ENCODE data around the gene EFCAB12. TPM values are rescaled to one million over a fixed set of nuclear protein-coding genes. Genes with fewer than 3 reads are reported as not detected.

The EFCAB12 gene
- total RNA-seq, 1 donor from 2014 or later: 6.6 TPM

DNA sequence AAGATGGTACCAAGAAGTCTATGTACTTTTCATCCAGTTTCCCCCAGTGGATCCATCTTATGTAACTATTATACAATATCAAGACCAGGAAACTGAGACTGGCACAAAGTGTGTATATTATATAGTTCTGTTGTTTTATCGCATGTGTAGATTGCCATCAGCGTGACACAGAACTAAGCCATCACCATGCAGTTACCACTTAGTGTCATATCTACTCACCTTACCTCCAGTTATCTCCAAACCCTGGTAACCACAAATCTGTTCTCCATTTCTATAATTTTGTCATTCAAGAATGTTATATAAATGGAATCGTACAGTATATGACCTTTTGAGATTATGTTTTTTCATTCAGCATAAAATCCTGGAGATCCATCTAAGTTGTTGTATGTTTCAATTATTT is 34.7 kb upstream of the EFCAB12 start:
- peaks cover 11% of the 10 kb centered on the region for H3K4me1 Mint-ChIP-seq (ENCODE audit: low read depth)
- H3K9me3 Mint-ChIP-seq (ENCODE audit: low read depth): no peaks in the 10 kb centered on the region
- no peak overlapping the region for H3K4me3 Mint-ChIP-seq (ENCODE audit: low read depth)

DNA sequence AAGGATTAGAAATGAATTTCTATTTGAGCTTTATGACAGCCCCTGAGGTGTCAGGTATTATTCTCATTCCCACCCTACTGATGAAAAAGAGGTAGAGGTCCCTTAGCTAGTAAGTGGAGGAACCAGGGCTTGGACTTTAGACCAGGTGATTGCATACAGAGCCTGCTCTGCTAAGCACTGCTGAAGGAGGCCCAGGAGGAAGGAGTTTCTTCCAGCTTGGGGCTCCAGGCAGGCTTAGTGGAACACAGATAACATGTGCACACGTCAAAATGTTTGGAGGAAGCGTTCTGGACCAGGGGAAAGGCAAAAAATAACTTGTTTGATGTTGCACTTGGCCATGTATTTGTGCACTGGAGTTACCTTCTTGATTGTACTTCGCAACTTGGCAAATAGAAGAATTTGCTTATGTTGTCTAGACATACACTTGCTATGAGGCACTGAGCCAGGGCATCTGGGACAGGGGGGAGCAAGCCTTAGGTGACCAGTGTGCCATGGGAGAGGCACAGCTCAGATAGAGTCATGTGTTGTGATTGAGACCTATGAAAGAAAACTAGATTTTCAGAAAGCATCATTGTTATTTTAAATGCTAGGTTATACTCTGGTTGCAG is 34.0 kb upstream of the EFCAB12 start:
- H3K4me3 Mint-ChIP-seq (ENCODE audit: low read depth): no peak overlapping the region
- H3K36me3 Mint-ChIP-seq (ENCODE audit: insufficient read depth): peaks cover 22% of the 10 kb centered on the region
- no peak for DNase-seq (ENCODE audit: low spot score, unreplicated experiment)
- H3K27me3 Mint-ChIP-seq: no peaks in the 10 kb centered on the region
- H3K9me3 Mint-ChIP-seq (ENCODE audit: low read depth): no peaks in the 10 kb centered on the region
- peaks cover 4% of the 10 kb centered on the region for H3K4me1 Mint-ChIP-seq (ENCODE audit: low read depth)
- no peak overlapping the region for H3K27ac Mint-ChIP-seq
- TF ChIP-seq, protein P1, sequence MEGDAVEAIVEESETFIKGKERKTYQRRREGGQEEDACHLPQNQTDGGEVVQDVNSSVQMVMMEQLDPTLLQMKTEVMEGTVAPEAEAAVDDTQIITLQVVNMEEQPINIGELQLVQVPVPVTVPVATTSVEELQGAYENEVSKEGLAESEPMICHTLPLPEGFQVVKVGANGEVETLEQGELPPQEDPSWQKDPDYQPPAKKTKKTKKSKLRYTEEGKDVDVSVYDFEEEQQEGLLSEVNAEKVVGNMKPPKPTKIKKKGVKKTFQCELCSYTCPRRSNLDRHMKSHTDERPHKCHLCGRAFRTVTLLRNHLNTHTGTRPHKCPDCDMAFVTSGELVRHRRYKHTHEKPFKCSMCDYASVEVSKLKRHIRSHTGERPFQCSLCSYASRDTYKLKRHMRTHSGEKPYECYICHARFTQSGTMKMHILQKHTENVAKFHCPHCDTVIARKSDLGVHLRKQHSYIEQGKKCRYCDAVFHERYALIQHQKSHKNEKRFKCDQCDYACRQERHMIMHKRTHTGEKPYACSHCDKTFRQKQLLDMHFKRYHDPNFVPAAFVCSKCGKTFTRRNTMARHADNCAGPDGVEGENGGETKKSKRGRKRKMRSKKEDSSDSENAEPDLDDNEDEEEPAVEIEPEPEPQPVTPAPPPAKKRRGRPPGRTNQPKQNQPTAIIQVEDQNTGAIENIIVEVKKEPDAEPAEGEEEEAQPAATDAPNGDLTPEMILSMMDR (IDR thresholded peaks at IDR 0.05; ENCODE audit: unreplicated experiment): no peak

More for the DNA sequence above, 34.7 kb upstream of the EFCAB12 start:
- Mint-ChIP-seq H3K36me3 (ENCODE audit: insufficient read depth) (peaks cover 22% of the 10 kb centered on the region), H3K27ac (no peak overlapping the region), H3K27me3 (no peaks in the 10 kb centered on the region)
- TF ChIP-seq, protein P1 (IDR thresholded peaks at IDR 0.05; ENCODE audit: unreplicated experiment): no peak
- no peak for DNase-seq (ENCODE audit: low spot score, unreplicated experiment)

DNA sequence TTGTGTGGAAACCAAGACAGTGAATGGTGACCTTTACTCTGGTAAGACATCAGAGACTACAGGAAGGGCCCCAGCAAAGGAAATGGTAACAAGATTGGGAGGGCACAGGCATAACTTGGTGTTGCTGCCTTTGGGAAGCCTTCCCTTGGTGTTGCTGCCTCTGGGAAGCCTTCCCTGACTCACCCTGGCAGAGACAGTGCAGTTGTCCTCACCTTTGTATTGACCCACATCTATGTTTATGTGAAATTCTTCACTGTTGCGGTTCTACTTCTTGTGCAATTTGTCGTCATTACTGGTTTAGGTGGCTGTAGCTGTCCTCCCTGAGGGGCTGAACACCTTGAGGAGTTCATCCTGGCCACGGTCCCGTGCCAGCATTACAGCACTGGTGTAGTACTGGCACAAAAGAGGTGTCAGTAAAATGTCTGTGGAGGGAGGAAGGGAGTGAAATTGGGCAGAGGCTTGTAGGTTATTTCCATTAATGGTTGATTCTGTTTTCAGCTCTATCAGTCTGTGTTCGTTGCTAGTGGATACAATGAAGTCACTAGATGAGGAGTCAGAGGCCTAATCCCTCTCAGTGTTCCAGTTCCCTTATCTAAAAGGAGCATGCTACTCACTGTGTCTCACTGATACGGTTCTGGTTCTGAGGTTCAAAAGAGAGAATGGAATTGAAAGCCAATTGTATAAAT is 33.2 kb upstream of the EFCAB12 start:
- TF ChIP-seq, protein P1 (IDR thresholded peaks at IDR 0.05; ENCODE audit: unreplicated experiment): no peak
- H3K27ac Mint-ChIP-seq: no peak overlapping the region
- no peaks in the 10 kb centered on the region for H3K27me3 Mint-ChIP-seq

DNA sequence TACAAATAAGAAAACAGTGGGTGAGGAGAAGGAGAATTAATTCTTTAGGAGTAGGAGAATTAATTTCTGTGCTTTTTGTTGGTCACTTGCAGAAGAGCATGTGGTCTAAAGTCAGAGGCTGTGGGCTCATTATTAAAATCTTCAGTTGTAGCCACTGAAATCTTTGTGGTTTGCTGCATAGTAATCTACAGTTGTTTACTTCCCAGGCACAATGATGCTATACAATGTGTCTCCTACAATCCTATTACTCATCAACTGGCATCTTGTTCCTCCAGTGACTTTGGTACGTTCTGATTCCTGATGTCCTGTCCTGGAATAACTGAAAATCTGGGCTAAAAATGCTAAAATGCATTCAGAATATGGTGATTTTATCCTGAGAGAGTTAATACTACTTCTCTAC is 32.6 kb upstream of the EFCAB12 start:
- Mint-ChIP-seq H3K4me1 (ENCODE audit: low read depth) (peaks cover 3% of the 10 kb centered on the region), H3K9me3 (ENCODE audit: low read depth) (no peaks in the 10 kb centered on the region), H3K27ac (no peak overlapping the region), H3K4me3 (ENCODE audit: low read depth) (no peak overlapping the region), H3K36me3 (ENCODE audit: insufficient read depth) (peaks cover 22% of the 10 kb centered on the region), H3K27me3 (no peaks in the 10 kb centered on the region)
- DNase-seq (ENCODE audit: low spot score, unreplicated experiment): no peak
- TF ChIP-seq, protein P1 (IDR thresholded peaks at IDR 0.05; ENCODE audit: unreplicated experiment): no peak

More for the DNA sequence above, 33.2 kb upstream of the EFCAB12 start:
- DNase-seq (ENCODE audit: low spot score, unreplicated experiment): no peak
- Mint-ChIP-seq H3K36me3 (ENCODE audit: insufficient read depth) (peaks cover 22% of the 10 kb centered on the region), H3K4me3 (ENCODE audit: low read depth) (no peak overlapping the region), H3K4me1 (ENCODE audit: low read depth) (peaks cover 3% of the 10 kb centered on the region), H3K9me3 (ENCODE audit: low read depth) (no peaks in the 10 kb centered on the region)

DNA sequence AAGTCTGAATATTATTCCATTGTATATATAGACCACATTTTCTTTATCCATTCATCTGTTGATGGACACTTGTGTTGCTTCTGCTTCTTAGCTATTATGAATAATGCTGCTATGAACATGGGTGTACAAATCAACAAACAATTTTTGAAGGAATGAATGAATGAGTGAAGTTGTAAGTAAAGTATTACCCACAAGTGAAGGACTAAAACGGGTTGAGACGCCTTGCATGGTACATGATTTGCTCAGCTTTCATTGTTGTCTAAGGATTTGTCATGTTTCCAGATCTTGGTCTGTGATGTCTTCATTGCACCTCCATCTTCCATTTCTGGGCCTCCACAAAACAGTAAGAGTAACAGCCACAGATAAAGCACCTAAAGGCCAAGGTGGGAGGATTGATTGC is 32.1 kb upstream of the EFCAB12 start:
- DNase-seq (ENCODE audit: low spot score, unreplicated experiment): no peak
- H3K36me3 Mint-ChIP-seq (ENCODE audit: insufficient read depth): peaks cover 23% of the 10 kb centered on the region
- peaks cover 3% of the 10 kb centered on the region for H3K4me1 Mint-ChIP-seq (ENCODE audit: low read depth)
- no peak overlapping the region for H3K27ac Mint-ChIP-seq
- no peak overlapping the region for H3K4me3 Mint-ChIP-seq (ENCODE audit: low read depth)
- H3K27me3 Mint-ChIP-seq: no peaks in the 10 kb centered on the region
- no peaks in the 10 kb centered on the region for H3K9me3 Mint-ChIP-seq (ENCODE audit: low read depth)
- TF ChIP-seq, protein P1 (IDR thresholded peaks at IDR 0.05; ENCODE audit: unreplicated experiment): no peak

All from progenitor cell of endocrine pancreas (in vitro differentiated cells).